H1 (cell line): Measurements from ENCODE around the gene WWC2. TPM values are rescaled to one million over a fixed set of nuclear protein-coding genes. Genes with fewer than 3 reads are reported as not detected.

Experiments
- GABPA ChIP-seq: IDR thresholded peaks from 2 replicates; pipeline ENCODE4 v1.6.1; 2011; ENCODE audit warnings: mild to moderate bottlenecking, low read length, moderate library complexity, borderline replicate concordance; ENCODE audit not compliant: insufficient read depth
- JUN ChIP-seq: IDR thresholded peaks from 2 replicates; pipeline ENCODE4 v1.6.1; 2011; ENCODE audit warnings: low read depth, mild to moderate bottlenecking, improper control_type of control experiment, low read length
- RBBP5 ChIP-seq: IDR thresholded peaks from 2 replicates; pipeline ENCODE4 v1.7.1; 2012; ENCODE audit warnings: low read depth, mild to moderate bottlenecking, inconsistent platforms, low read length, moderate library complexity, borderline replicate concordance
- ZNF274 ChIP-seq: IDR thresholded peaks from 2 replicates; pipeline ENCODE4 v1.7.0; 2012; ENCODE audit warnings: low read length, borderline replicate concordance; ENCODE audit errors: extremely low read depth
- polyA plus RNA-seq, 7 experiments: library from polyadenylated mRNA; depleted of rRNA in 3 of 7; stranded (reverse) in 5 of 7; unstranded in 2 of 7; fragments of >200 nt in 5 of 7; fragments of 200-250 nt in 2 of 7; gene quantifications; 1 replicate in 5 of 7; 2 replicates in 1 of 7; 4 replicates in 1 of 7; pipeline versions ENCODE4 v1.2.1 to v1.2.3, GENCODE V29; 2011 to 2013; ENCODE audit warnings: missing spikeins in 2 of 7, mixed read lengths in 2 of 7
- total RNA-seq: library from RNA; stranded (reverse); fragmentation: NEBNext Ultra II Directional; extraction: Animal tissue kit (Norgen Biotek cat#: 25700); gene quantifications from 2 replicates; pipeline ENCODE4 v1.2.1, GENCODE V29; 2021

WWC2 gene
- total and polyA plus RNA-seq, 2 of the 8 experiments (the other 6 are each of a cell fraction or from before 2014, with no cell fraction given) = 17.6 to 135 TPM

DNA sequence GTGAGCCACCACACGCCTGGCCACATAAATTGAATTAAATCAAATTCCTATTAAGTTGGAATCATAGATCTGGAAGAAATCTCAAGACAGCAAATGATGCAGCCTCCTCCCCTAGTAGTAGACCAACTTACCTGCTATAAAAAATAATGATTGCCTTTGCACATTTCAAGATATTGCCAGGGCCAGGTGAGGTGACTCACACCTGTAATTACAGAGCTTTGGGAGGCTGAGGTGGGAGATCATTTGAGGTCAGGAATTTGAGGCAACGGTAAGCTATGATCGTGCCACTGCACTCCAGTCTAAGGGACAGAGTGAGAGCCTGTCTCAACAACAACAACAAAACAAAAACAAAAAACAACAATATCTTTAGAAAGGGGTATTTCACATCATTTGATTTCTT, 17.0 kb upstream of the WWC2 start (continued):
- TF ChIP-seq JUN (no peak), ZNF274 (no peak), GABPA (no peak), RBBP5 (no peak)
